H1 (cell line): Measurements from ENCODE around the gene NOC3L. TPM values are rescaled to one million over a fixed set of nuclear protein-coding genes. Genes with fewer than 3 reads are reported as not detected.

Source experiments
- CTCF ChIA-PET: fragments of 300-600 bp; sonication (Branson Sonifier 250); formaldehyde crosslinking; loops from one replicate; lab custom pipeline; 2021; ENCODE audit not compliant: partially characterized antibody; lab: Charles Lee
- POLR2A ChIA-PET: fragments of 300-600 bp; sonication (Branson Sonifier 250); formaldehyde crosslinking; loops from one replicate; lab custom pipeline; 2021; ENCODE audit warnings: inconsistent platforms; ENCODE audit not compliant: partially characterized antibody; lab: Charles Lee
- DNase-seq, 2 experiments: peaks; one replicate each; pipeline versions ENCODE4 v3.0.0 to v3.0.0-alpha.2; 2010 to 2022; ENCODE audit warnings: low spot score in 2 of 2, low read depth in 1 of 2, mixed read lengths in 1 of 2
- FAIRE-seq: peaks from 2 replicates; lab custom pipeline; 2011; peaks lifted over from hg19 to GRCh38; lab: Jason Lieb, UNC
- H2AFZ ChIP-seq: 2 replicates; pipeline ENCODE4 v1.8.1; 2012; ENCODE audit warnings: low read length, inconsistent platforms
- H2AK5ac ChIP-seq: 2 replicates; pipeline ENCODE4 v1.6.1; 2013; ENCODE audit warnings: low read depth, low read length
- H2BK120ac ChIP-seq: replicated peaks from 2 replicates; pipeline ENCODE3; 2013; ENCODE audit warnings: low read depth, low read length, inconsistent platforms
- H2BK12ac ChIP-seq: 2 replicates; pipeline ENCODE4 v1.6.1; 2013; ENCODE audit warnings: low read depth, low read length
- H2BK15ac ChIP-seq: 2 replicates; pipeline ENCODE4 v1.6.1; 2013; ENCODE audit warnings: low read length
- H2BK20ac ChIP-seq: 2 replicates; pipeline ENCODE4 v1.6.1; 2013; ENCODE audit warnings: low read length
- H2BK5ac ChIP-seq: 2 replicates; pipeline ENCODE4 v1.6.1; 2013; ENCODE audit warnings: low read depth, low read length
- H3K14ac ChIP-seq: 2 replicates; pipeline ENCODE4 v1.6.1; 2013; ENCODE audit warnings: inconsistent platforms; ENCODE audit not compliant: insufficient read length
- H3K18ac ChIP-seq: 2 replicates; pipeline ENCODE4 v1.6.1; 2013; ENCODE audit warnings: low read length; ENCODE audit errors: extremely low read depth
- H3K23ac ChIP-seq: 2 replicates; pipeline ENCODE4 v1.6.1; 2013; ENCODE audit warnings: inconsistent platforms; ENCODE audit not compliant: insufficient read length
- H3K23me2 ChIP-seq: 2 replicates; pipeline ENCODE4 v1.6.1; 2013; ENCODE audit warnings: low read depth, low read length
- H3K27ac ChIP-seq: 2 replicates; pipeline ENCODE4 v1.6.1; 2011; ENCODE audit warnings: low read depth, low read length, inconsistent platforms
- H3K27me3 ChIP-seq, 4 experiments: replicated peaks in 1 of 4; 1 replicate in 1 of 4; 2 replicates in 3 of 4; pipeline versions ENCODE4 v1.6.1 to v1.8.1; 2011 to 2013; ENCODE audit warnings: low read length in 3 of 4, mild to moderate bottlenecking in 3 of 4, inconsistent platforms in 2 of 4, mixed read lengths in 2 of 4, moderate library complexity in 1 of 4; ENCODE audit not compliant: control insufficient read depth in 3 of 4, insufficient read depth in 3 of 4; ENCODE audit errors: extremely low read depth in 1 of 4
- H3K36me3 ChIP-seq, 4 experiments: 2 replicates each; pipeline versions ENCODE4 v1.6.1 to v1.8.1; 2011 to 2013; ENCODE audit warnings: mild to moderate bottlenecking in 4 of 4, low read length in 3 of 4, moderate library complexity in 2 of 4, control low read depth in 1 of 4, inconsistent platforms in 1 of 4; ENCODE audit not compliant: insufficient read depth in 4 of 4, control insufficient read depth in 2 of 4
- H3K4ac ChIP-seq: replicated peaks from 2 replicates; pipeline ENCODE3; 2013; ENCODE audit warnings: low read length, low read depth, mixed read lengths, inconsistent platforms; ENCODE audit not compliant: insufficient read length
- H3K4me1 ChIP-seq, 4 experiments: replicated peaks in 1 of 4; 1 replicate in 1 of 4; 2 replicates in 3 of 4; pipeline versions ENCODE4 v1.6.1 to v1.8.1; 2011 to 2013; ENCODE audit warnings: low read length in 3 of 4, inconsistent platforms in 2 of 4, mixed read lengths in 1 of 4; ENCODE audit not compliant: insufficient read depth in 4 of 4, control insufficient read depth in 3 of 4
- H3K4me2 ChIP-seq, 2 experiments: 2 replicates each; pipeline versions ENCODE4 v1.6.1 to v1.8.1; 2011 to 2013; ENCODE audit warnings: low read depth in 2 of 2, low read length in 2 of 2, control low read depth in 1 of 2, inconsistent platforms in 1 of 2, mild to moderate bottlenecking in 1 of 2; ENCODE audit not compliant: insufficient read depth in 1 of 2
- H3K4me3 ChIP-seq, 4 experiments: fragments of 200-600, 300-600 bp in 1 of 4; sonication (generic), shearing (Covaris generic), sonication (Bioruptor Twin) in 1 of 4; 2 replicates each; pipeline versions ENCODE4 v1.5.1 to v1.8.1; 2011 to 2016; ENCODE audit warnings: low read length in 4 of 4, low read depth in 3 of 4, control low read depth in 2 of 4, inconsistent platforms in 2 of 4, mild to moderate bottlenecking in 2 of 4, mixed read lengths in 1 of 4, moderate library complexity in 1 of 4; ENCODE audit not compliant: insufficient read depth in 2 of 4; ENCODE audit errors: extremely low read depth in 1 of 4
- H3K56ac ChIP-seq: replicated peaks from 2 replicates; pipeline ENCODE3; 2013; ENCODE audit warnings: low read depth, mild to moderate bottlenecking, mixed read lengths, low read length, inconsistent platforms; ENCODE audit not compliant: insufficient read length
- H3K79me1 ChIP-seq: 2 replicates; pipeline ENCODE4 v1.6.1; 2013; ENCODE audit warnings: low read depth, low read length, control low read depth
- H3K79me2 ChIP-seq, 2 experiments: 2 replicates each; pipeline versions ENCODE4 v1.6.1 to v1.8.1; 2012 to 2013; ENCODE audit warnings: low read length in 2 of 2, mild to moderate bottlenecking in 2 of 2, inconsistent platforms in 1 of 2; ENCODE audit not compliant: insufficient read depth in 2 of 2, control insufficient read depth in 1 of 2
- H3K9ac ChIP-seq, 4 experiments: replicated peaks in 1 of 4; 1 replicate in 1 of 4; 2 replicates in 3 of 4; pipeline versions ENCODE4 v1.6.1 to v1.8.1; 2011 to 2013; ENCODE audit warnings: low read depth in 3 of 4, low read length in 3 of 4, control low read depth in 2 of 4, mild to moderate bottlenecking in 2 of 4, moderate library complexity in 2 of 4, inconsistent platforms in 1 of 4; ENCODE audit errors: extremely low read depth in 1 of 4
- H3K9me3 ChIP-seq, 2 experiments: 2 replicates each; pipeline versions ENCODE4 v1.6.1 to v1.8.1; 2012 to 2013; ENCODE audit warnings: mild to moderate bottlenecking in 2 of 2, moderate library complexity in 2 of 2, control low read depth in 1 of 2, inconsistent platforms in 1 of 2, low read depth in 1 of 2, low read length in 1 of 2, mixed read lengths in 1 of 2; ENCODE audit not compliant: insufficient read depth in 2 of 2
- H4K20me1 ChIP-seq, 2 experiments: replicated peaks in 1 of 2; 2 replicates each; pipeline versions ENCODE3 to v1.8.1; 2011 to 2013; ENCODE audit warnings: inconsistent platforms in 2 of 2, low read length in 2 of 2, mild to moderate bottlenecking in 1 of 2; ENCODE audit not compliant: insufficient read depth in 2 of 2, control insufficient read depth in 1 of 2
- H4K5ac ChIP-seq: 2 replicates; pipeline ENCODE4 v1.6.1; 2013; ENCODE audit warnings: low read length, low read depth, mixed read lengths, inconsistent platforms; ENCODE audit not compliant: insufficient read length
- H4K8ac ChIP-seq: 2 replicates; pipeline ENCODE4 v1.8.0; 2013; ENCODE audit warnings: mild to moderate bottlenecking, moderate library complexity, low read length, inconsistent platforms; ENCODE audit not compliant: insufficient read depth; ENCODE audit errors: extremely low read depth
- H4K91ac ChIP-seq: replicated peaks from 2 replicates; pipeline ENCODE3; 2013; ENCODE audit warnings: low read length, mixed read lengths, inconsistent platforms; ENCODE audit not compliant: insufficient read length
- BACH1 ChIP-seq: IDR thresholded peaks from 2 replicates; pipeline ENCODE4 v1.6.1; 2012; ENCODE audit warnings: low read length, improper control_type of control experiment
- MAFK ChIP-seq: IDR thresholded peaks from 2 replicates; pipeline ENCODE4 v1.6.1; 2012; ENCODE audit warnings: low read depth, mild to moderate bottlenecking, improper control_type of control experiment, low read length
- RNF2 ChIP-seq: fragments of 200-900, 300-1000 bp; sonication (generic); IDR thresholded peaks from 2 replicates; pipeline ENCODE4 v1.7.1; 2016; ENCODE audit warnings: borderline replicate concordance, low read depth, mild to moderate bottlenecking, antibody characterized with exemption, low read length; ENCODE audit not compliant: poor library complexity, severe bottlenecking; ENCODE audit errors: missing control alignments
- WGBS, 2 experiments: shearing (Covaris generic) in 1 of 2; methylation state at CpG; one replicate each; pipeline versions ENCODE4 v1.1.6 to v1.1.7; 2013 to 2015; ENCODE audit warnings: low lambda C conversion rate in 2 of 2, mixed read lengths in 2 of 2, inconsistent platforms in 1 of 2, low coverage in 1 of 2, missing lambda C conversion rate in 1 of 2; ENCODE audit not compliant: insufficient replicate concordance in 2 of 2, insufficient coverage in 1 of 2, insufficient read length in 1 of 2; ENCODE audit errors: extremely low coverage in 1 of 2, missing lambda C conversion rate in 1 of 2; 5-methylcytosine and 5-hydroxymethylcytosine counted together
- polyA plus RNA-seq, 7 experiments: library from polyadenylated mRNA; depleted of rRNA in 3 of 7; stranded (reverse) in 5 of 7; unstranded in 2 of 7; fragments of >200 nt in 5 of 7; fragments of 200-250 nt in 2 of 7; gene quantifications; 1 replicate in 5 of 7; 2 replicates in 1 of 7; 4 replicates in 1 of 7; pipeline versions ENCODE4 v1.2.1 to v1.2.3, GENCODE V29; 2011 to 2013; ENCODE audit warnings: missing spikeins in 2 of 7, mixed read lengths in 2 of 7
- total RNA-seq: library from RNA; stranded (reverse); fragmentation: NEBNext Ultra II Directional; extraction: Animal tissue kit (Norgen Biotek cat#: 25700); gene quantifications from 2 replicates; pipeline ENCODE4 v1.2.1, GENCODE V29; 2021

Gene NOC3L
- total and polyA plus RNA-seq, 2 of the 8 experiments (the other 6 are each of a cell fraction or from before 2014, with no cell fraction given): 7.1 to 39.1 TPM

GRCh38 chr10:94366382-94366781 is 3.6 kb upstream of the NOC3L start:
- Histone ChIP-seq H2BK12ac (no peak overlapping the region), H3K79me1 (0 out of 2 replicates have a peak, but pooled peaks cover 2% of the 10 kb centered on the region), H3K23ac (no peak overlapping the region), H4K20me1 (no peaks in the 10 kb centered on the region), H4K5ac (no peak overlapping the region), H3K36me3 (no peaks in the 10 kb centered on the region), H3K23me2 (peaks cover 6% of the 10 kb centered on the region), H4K8ac (no peak overlapping the region), H3K4me3 (no peak overlapping the region), H4K91ac (no peak overlapping the region), H3K18ac (no peak overlapping the region), H3K14ac (no peak overlapping the region), H3K9me3 (no peaks in the 10 kb centered on the region), H2BK5ac (no peak overlapping the region), H2AFZ (no peak overlapping the region), H2AK5ac (no peak overlapping the region), H3K79me2 (peaks cover 0 to 12% of the 10 kb centered on the region in 2 experiments; a peak in 2 of 4 replicates), H3K56ac (no peak overlapping the region), H3K27ac (no peak overlapping the region), H3K4me1 (peaks cover 0 to 2% (median 0%) of the 10 kb centered on the region in 4 experiments; a peak in 1 of 7 replicates), H3K4ac (no peak overlapping the region), H3K9ac (no peak overlapping the region), H3K4me2 (no peak overlapping the region), H3K27me3 (peaks cover 0 to 18% (median 11%) of the 10 kb centered on the region in 4 experiments; a peak in 5 of 7 replicates), H2BK120ac (no peak overlapping the region), H2BK15ac (no peak overlapping the region), H2BK20ac (no peak overlapping the region)
- POLR2A ChIA-PET: no interaction called here
- FAIRE-seq: no peak
- DNase-seq: no peak
- CTCF ChIA-PET: interaction anchor here (1.6 to 2.5 kb wide), 2 partner anchors 77 to 79 kb away, joined by 5 to 6 read pairs; no protein-coding TSS in a partner anchor
- 85% methylated on average over 3 of the region's 3 CpGs; no CpG with 5 or more reads in 1 of the 2 experiments for WGBS, 2 experiments
- no peak for TF ChIP-seq RNF2
- TF ChIP-seq MAFK: no peak
- TF ChIP-seq BACH1: no peak
